ENCODE data around the gene MCCC2. TPM values are rescaled to one million over a fixed set of nuclear protein-coding genes. Genes with fewer than 3 reads are reported as not detected.

MCCC2 gene
- total and polyA plus RNA-seq, 2 of the 13 experiments (the other 11 are each of a cell fraction or from before 2014, with no cell fraction given) = 44.8 to 83.6 TPM

- peak; percentile 94 for TF ChIP-seq ATF7-NPFF (CRISPR knock-in tag; IDR thresholded peaks at IDR 0.05; ENCODE audit: low read depth)
- TF ChIP-seq, protein P1, sequence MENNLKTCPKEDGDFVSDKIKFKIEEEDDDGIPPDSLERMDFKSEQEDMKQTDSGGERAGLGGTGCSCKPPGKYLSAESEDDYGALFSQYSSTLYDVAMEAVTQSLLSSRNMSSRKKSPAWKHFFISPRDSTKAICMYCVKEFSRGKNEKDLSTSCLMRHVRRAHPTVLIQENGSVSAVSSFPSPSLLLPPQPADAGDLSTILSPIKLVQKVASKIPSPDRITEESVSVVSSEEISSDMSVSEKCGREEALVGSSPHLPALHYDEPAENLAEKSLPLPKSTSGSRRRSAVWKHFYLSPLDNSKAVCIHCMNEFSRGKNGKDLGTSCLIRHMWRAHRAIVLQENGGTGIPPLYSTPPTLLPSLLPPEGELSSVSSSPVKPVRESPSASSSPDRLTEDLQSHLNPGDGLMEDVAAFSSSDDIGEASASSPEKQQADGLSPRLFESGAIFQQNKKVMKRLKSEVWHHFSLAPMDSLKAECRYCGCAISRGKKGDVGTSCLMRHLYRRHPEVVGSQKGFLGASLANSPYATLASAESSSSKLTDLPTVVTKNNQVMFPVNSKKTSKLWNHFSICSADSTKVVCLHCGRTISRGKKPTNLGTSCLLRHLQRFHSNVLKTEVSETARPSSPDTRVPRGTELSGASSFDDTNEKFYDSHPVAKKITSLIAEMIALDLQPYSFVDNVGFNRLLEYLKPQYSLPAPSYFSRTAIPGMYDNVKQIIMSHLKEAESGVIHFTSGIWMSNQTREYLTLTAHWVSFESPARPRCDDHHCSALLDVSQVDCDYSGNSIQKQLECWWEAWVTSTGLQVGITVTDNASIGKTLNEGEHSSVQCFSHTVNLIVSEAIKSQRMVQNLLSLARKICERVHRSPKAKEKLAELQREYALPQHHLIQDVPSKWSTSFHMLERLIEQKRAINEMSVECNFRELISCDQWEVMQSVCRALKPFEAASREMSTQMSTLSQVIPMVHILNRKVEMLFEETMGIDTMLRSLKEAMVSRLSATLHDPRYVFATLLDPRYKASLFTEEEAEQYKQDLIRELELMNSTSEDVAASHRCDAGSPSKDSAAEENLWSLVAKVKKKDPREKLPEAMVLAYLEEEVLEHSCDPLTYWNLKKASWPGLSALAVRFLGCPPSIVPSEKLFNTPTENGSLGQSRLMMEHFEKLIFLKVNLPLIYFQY (CRISPR knock-in tag; IDR thresholded peaks at IDR 0.05; ENCODE audit: borderline replicate concordance) = 0 out of 2 replicates have a peak, but pooled peaks have one; percentile 28
- TF ChIP-seq, protein P2, sequence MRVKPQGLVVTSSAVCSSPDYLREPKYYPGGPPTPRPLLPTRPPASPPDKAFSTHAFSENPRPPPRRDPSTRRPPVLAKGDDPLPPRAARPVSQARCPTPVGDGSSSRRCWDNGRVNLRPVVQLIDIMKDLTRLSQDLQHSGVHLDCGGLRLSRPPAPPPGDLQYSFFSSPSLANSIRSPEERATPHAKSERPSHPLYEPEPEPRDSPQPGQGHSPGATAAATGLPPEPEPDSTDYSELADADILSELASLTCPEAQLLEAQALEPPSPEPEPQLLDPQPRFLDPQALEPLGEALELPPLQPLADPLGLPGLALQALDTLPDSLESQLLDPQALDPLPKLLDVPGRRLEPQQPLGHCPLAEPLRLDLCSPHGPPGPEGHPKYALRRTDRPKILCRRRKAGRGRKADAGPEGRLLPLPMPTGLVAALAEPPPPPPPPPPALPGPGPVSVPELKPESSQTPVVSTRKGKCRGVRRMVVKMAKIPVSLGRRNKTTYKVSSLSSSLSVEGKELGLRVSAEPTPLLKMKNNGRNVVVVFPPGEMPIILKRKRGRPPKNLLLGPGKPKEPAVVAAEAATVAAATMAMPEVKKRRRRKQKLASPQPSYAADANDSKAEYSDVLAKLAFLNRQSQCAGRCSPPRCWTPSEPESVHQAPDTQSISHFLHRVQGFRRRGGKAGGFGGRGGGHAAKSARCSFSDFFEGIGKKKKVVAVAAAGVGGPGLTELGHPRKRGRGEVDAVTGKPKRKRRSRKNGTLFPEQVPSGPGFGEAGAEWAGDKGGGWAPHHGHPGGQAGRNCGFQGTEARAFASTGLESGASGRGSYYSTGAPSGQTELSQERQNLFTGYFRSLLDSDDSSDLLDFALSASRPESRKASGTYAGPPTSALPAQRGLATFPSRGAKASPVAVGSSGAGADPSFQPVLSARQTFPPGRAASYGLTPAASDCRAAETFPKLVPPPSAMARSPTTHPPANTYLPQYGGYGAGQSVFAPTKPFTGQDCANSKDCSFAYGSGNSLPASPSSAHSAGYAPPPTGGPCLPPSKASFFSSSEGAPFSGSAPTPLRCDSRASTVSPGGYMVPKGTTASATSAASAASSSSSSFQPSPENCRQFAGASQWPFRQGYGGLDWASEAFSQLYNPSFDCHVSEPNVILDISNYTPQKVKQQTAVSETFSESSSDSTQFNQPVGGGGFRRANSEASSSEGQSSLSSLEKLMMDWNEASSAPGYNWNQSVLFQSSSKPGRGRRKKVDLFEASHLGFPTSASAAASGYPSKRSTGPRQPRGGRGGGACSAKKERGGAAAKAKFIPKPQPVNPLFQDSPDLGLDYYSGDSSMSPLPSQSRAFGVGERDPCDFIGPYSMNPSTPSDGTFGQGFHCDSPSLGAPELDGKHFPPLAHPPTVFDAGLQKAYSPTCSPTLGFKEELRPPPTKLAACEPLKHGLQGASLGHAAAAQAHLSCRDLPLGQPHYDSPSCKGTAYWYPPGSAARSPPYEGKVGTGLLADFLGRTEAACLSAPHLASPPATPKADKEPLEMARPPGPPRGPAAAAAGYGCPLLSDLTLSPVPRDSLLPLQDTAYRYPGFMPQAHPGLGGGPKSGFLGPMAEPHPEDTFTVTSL (CRISPR knock-in tag; IDR thresholded peaks at IDR 0.05; ENCODE audit: borderline replicate concordance) = 0 out of 2 replicates have a peak, but pooled peaks have one; percentile 31
- no peak for TF ChIP-seq EHMT2 (IDR thresholded peaks at IDR 0.05; ENCODE audit: borderline replicate concordance, low read depth, low read length)
- peak; percentile 32; the same call in 1 of the 2 replicates for TF ChIP-seq ZNF552 (CRISPR knock-in tag; IDR thresholded peaks at IDR 0.05; ENCODE audit: borderline replicate concordance)
- TF ChIP-seq ZNF143 (CRISPR knock-in tag; IDR thresholded peaks at IDR 0.05) = no peak
- TF ChIP-seq, protein P3, sequence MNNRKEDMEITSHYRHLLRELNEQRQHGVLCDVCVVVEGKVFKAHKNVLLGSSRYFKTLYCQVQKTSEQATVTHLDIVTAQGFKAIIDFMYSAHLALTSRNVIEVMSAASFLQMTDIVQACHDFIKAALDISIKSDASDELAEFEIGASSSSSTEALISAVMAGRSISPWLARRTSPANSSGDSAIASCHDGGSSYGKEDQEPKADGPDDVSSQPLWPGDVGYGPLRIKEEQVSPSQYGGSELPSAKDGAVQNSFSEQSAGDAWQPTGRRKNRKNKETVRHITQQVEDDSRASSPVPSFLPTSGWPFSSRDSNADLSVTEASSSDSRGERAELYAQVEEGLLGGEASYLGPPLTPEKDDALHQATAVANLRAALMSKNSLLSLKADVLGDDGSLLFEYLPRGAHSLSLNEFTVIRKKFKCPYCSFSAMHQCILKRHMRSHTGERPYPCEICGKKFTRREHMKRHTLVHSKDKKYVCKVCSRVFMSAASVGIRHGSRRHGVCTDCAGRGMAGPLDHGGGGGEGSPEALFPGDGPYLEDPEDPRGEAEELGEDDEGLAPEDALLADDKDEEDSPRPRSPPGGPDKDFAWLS (CRISPR knock-in tag; IDR thresholded peaks at IDR 0.05; ENCODE audit: borderline replicate concordance) = peak; percentile 20; the same call in 1 of the 2 replicates
- TF ChIP-seq STAG1 (CRISPR knock-in tag; IDR thresholded peaks at IDR 0.05) = no peak
- no peak for TF ChIP-seq HNRNPUL1 (IDR thresholded peaks at IDR 0.05; ENCODE audit: low read depth, low read length)
- TF ChIP-seq ZNF34 (CRISPR knock-in tag; IDR thresholded peaks at IDR 0.05; ENCODE audit: borderline replicate concordance) = peak; percentile 95
- no peak for TF ChIP-seq FOXM1 (CRISPR knock-in tag; IDR thresholded peaks at IDR 0.05)
- TF ChIP-seq, protein P4, sequence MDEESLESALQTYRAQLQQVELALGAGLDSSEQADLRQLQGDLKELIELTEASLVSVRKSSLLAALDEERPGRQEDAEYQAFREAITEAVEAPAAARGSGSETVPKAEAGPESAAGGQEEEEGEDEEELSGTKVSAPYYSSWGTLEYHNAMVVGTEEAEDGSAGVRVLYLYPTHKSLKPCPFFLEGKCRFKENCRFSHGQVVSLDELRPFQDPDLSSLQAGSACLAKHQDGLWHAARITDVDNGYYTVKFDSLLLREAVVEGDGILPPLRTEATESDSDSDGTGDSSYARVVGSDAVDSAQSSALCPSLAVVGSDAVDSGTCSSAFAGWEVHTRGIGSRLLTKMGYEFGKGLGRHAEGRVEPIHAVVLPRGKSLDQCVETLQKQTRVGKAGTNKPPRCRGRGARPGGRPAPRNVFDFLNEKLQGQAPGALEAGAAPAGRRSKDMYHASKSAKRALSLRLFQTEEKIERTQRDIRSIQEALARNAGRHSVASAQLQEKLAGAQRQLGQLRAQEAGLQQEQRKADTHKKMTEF (CRISPR knock-in tag; IDR thresholded peaks at IDR 0.05) = peak; percentile 65; the same call in 1 of the 2 replicates
Observed at GRCh38 chr5:71586941-71587765, at the start of gene MCCC2 (continued).

Data from HepG2 (cell line).